PC-3 (cell line): ENCODE data around the gene CSNK1D.

ENCODE experiments used
- EZH2 ChIP-seq: fragments of 300-600 bp; sonication (generic); IDR thresholded peaks from one replicate; pipeline ENCODE4 v1.6.1; 2017; ENCODE audit warnings: antibody characterized with exemption, mild to moderate bottlenecking, low read length; ENCODE audit not compliant: unreplicated experiment
- EZH2phosphoT487 ChIP-seq: fragments of 300-600 bp; sonication (generic); IDR thresholded peaks from 2 replicates; pipeline ENCODE4 v1.6.1; 2018; ENCODE audit warnings: mild to moderate bottlenecking, antibody characterized with exemption, low read length, borderline replicate concordance
- TF ChIP-seq, protein P1 (sequence below): fragments of 300-600 bp; sonication (generic); conservative IDR thresholded peaks from 2 replicates; pipeline ENCODE4 v1.5.1; 2017; ENCODE audit warnings: antibody characterized with exemption, low read depth, mild to moderate bottlenecking, low read length

DNA sequence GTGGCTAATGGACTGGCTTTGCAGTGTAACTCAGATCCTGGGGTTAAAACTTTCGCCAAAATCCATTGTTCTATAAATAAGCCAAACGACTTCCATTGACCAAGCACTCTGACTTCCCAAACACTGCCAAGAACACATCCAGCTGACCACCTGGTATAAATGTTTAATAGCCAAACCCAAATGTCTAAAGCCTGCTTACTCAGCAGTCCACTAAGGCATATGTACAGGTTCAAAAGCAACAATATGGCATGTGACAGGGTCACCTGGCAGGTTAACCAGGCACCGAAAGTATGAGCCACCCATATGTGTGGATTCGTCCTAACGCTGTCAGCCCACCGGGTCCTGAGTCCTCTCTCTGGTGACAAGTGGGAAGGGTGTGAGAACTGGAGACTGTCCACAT is 2.1 kb downstream of the CSNK1D start:
- TF ChIP-seq, protein P1, sequence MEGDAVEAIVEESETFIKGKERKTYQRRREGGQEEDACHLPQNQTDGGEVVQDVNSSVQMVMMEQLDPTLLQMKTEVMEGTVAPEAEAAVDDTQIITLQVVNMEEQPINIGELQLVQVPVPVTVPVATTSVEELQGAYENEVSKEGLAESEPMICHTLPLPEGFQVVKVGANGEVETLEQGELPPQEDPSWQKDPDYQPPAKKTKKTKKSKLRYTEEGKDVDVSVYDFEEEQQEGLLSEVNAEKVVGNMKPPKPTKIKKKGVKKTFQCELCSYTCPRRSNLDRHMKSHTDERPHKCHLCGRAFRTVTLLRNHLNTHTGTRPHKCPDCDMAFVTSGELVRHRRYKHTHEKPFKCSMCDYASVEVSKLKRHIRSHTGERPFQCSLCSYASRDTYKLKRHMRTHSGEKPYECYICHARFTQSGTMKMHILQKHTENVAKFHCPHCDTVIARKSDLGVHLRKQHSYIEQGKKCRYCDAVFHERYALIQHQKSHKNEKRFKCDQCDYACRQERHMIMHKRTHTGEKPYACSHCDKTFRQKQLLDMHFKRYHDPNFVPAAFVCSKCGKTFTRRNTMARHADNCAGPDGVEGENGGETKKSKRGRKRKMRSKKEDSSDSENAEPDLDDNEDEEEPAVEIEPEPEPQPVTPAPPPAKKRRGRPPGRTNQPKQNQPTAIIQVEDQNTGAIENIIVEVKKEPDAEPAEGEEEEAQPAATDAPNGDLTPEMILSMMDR, result no peak
- no peak for TF ChIP-seq EZH2
- no peak for TF ChIP-seq EZH2phosphoT487
